Measurements from ENCODE around the gene PACRG. TPM values are rescaled to one million over a fixed set of nuclear protein-coding genes. Genes with fewer than 3 reads are reported as not detected.

Gene PACRG
- polyA plus RNA-seq, 1 donor from 2014 or later, result 16.6 TPM

GRCh38 chr6:163327921-163328320 lies 600.1 kb downstream of the PACRG start:
- H3K9me2 ChIP-seq (ENCODE audit: insufficient read depth, low read length), result no peaks in the 10 kb centered on the region
- no peaks in the 10 kb centered on the region for H3K79me2 ChIP-seq (replicated peaks; ENCODE audit: insufficient read depth, low read length)
- no peaks in the 10 kb centered on the region for H3F3A ChIP-seq (ENCODE audit: insufficient read depth, low read length, poor library complexity, severe bottlenecking)
- no peak overlapping the region for H3K4me2 ChIP-seq (ENCODE audit: low read length)
- no peaks in the 10 kb centered on the region for H3K9me3 ChIP-seq (ENCODE audit: low read length)
- TF ChIP-seq, protein P1, sequence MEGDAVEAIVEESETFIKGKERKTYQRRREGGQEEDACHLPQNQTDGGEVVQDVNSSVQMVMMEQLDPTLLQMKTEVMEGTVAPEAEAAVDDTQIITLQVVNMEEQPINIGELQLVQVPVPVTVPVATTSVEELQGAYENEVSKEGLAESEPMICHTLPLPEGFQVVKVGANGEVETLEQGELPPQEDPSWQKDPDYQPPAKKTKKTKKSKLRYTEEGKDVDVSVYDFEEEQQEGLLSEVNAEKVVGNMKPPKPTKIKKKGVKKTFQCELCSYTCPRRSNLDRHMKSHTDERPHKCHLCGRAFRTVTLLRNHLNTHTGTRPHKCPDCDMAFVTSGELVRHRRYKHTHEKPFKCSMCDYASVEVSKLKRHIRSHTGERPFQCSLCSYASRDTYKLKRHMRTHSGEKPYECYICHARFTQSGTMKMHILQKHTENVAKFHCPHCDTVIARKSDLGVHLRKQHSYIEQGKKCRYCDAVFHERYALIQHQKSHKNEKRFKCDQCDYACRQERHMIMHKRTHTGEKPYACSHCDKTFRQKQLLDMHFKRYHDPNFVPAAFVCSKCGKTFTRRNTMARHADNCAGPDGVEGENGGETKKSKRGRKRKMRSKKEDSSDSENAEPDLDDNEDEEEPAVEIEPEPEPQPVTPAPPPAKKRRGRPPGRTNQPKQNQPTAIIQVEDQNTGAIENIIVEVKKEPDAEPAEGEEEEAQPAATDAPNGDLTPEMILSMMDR (IDR thresholded peaks at IDR 0.05; ENCODE audit: poor library complexity, severe bottlenecking), result no peak
- no peak for TF ChIP-seq REST (IDR thresholded peaks at IDR 0.05; ENCODE audit: borderline replicate concordance)
- TF ChIP-seq EP300 (conservative IDR thresholded peaks at IDR 0.05; ENCODE audit: poor library complexity, severe bottlenecking), result no peak
- TF ChIP-seq EZH2 (IDR thresholded peaks at IDR 0.05; ENCODE audit: borderline replicate concordance, insufficient read depth, low read length, poor library complexity, severe bottlenecking), result no peak
- no peak for TF ChIP-seq SMC3 (conservative IDR thresholded peaks at IDR 0.05; ENCODE audit: poor library complexity)
- TF ChIP-seq RAD21 (conservative IDR thresholded peaks at IDR 0.05), result no peak
- TF ChIP-seq POLR2AphosphoS5 (IDR thresholded peaks at IDR 0.05), result no peak
- no peak for TF ChIP-seq MXI1 (conservative IDR thresholded peaks at IDR 0.05; ENCODE audit: poor library complexity, severe bottlenecking)
- no peak for TF ChIP-seq TAF1 (IDR thresholded peaks at IDR 0.05; ENCODE audit: low read depth)
- no peaks in the 10 kb centered on the region for H3K36me3 ChIP-seq (ENCODE audit: insufficient read depth, low read length)
- no peak overlapping the region for H3K9ac ChIP-seq (ENCODE audit: low read length)
- H4K20me1 ChIP-seq (ENCODE audit: insufficient read depth), result no peaks in the 10 kb centered on the region
- no peaks in the 10 kb centered on the region for H3K27me3 ChIP-seq (ENCODE audit: insufficient read depth, low read depth, low read length)
- H3K27ac ChIP-seq (ENCODE audit: low read length), result no peak overlapping the region
- no peak overlapping the region for H3K4me3 ChIP-seq (ENCODE audit: low read length)
- no peak overlapping the region for H2AFZ ChIP-seq (ENCODE audit: low read depth, low read length)

DNA sequence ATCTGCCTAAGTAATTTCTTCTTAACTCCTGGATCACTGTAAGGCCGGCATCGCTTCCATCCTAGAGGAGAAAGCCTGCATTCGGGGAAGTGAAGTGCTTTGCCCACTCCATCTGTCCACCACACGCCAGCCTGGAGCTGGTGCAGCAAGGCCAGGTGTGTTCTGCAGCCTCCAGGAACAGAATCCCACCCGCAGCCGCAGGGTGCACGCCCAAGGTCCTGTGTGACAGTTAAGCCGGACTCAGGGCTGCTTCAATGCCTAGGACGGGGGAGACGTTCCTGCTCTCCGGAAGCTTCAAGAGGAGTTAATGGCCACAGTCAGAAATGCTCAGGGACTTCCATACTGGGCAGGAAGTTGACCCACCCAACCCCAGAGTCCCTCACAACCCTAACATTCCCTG lies 600.6 kb downstream of the PACRG start:
- H3K79me2 ChIP-seq (replicated peaks; ENCODE audit: insufficient read depth, low read length), result no peaks in the 10 kb centered on the region
- no peaks in the 10 kb centered on the region for H4K20me1 ChIP-seq (ENCODE audit: insufficient read depth)
- no peak overlapping the region for H3K9ac ChIP-seq (ENCODE audit: low read length)
- no peaks in the 10 kb centered on the region for H3K9me2 ChIP-seq (ENCODE audit: insufficient read depth, low read length)
- no peaks in the 10 kb centered on the region for H3K9me3 ChIP-seq (ENCODE audit: low read length)
- no peak overlapping the region for H3K27ac ChIP-seq (ENCODE audit: low read length)
- no peak overlapping the region for H3K4me2 ChIP-seq (ENCODE audit: low read length)
- no peaks in the 10 kb centered on the region for H3K27me3 ChIP-seq (ENCODE audit: insufficient read depth, low read depth, low read length)
- TF ChIP-seq REST (IDR thresholded peaks at IDR 0.05; ENCODE audit: borderline replicate concordance) (no peak), MXI1 (conservative IDR thresholded peaks at IDR 0.05; ENCODE audit: poor library complexity, severe bottlenecking) (no peak), TAF1 (IDR thresholded peaks at IDR 0.05; ENCODE audit: low read depth) (no peak), RAD21 (conservative IDR thresholded peaks at IDR 0.05) (no peak), POLR2AphosphoS5 (IDR thresholded peaks at IDR 0.05) (no peak), SMC3 (conservative IDR thresholded peaks at IDR 0.05; ENCODE audit: poor library complexity) (no peak), EP300 (conservative IDR thresholded peaks at IDR 0.05; ENCODE audit: poor library complexity, severe bottlenecking) (no peak), EZH2 (IDR thresholded peaks at IDR 0.05; ENCODE audit: borderline replicate concordance, insufficient read depth, low read length, poor library complexity, severe bottlenecking) (no peak)
- TF ChIP-seq, protein P1 (IDR thresholded peaks at IDR 0.05; ENCODE audit: poor library complexity, severe bottlenecking), result no peak
- no peaks in the 10 kb centered on the region for H3F3A ChIP-seq (ENCODE audit: insufficient read depth, low read length, poor library complexity, severe bottlenecking)
- H2AFZ ChIP-seq (ENCODE audit: low read depth, low read length), result no peak overlapping the region
- no peaks in the 10 kb centered on the region for H3K36me3 ChIP-seq (ENCODE audit: insufficient read depth, low read length)
- no peak overlapping the region for H3K4me3 ChIP-seq (ENCODE audit: low read length)

Measured in neural cell (in vitro differentiated cells).